Peyer's patch (tissue), 4 donors: Measurements from ENCODE around the gene LRRC8A.

Source experiments
- CTCF ChIP-seq, 6 experiments: fragments of 450-650 bp in 4 of 6; fragments of 200-600 bp in 2 of 6; sonication (generic) in 1 of 6; IDR thresholded peaks; one replicate each; pipeline ENCODE4 v1.5.1; 2017 to 2019; ENCODE audit warnings: antibody characterized with exemption in 6 of 6, mild to moderate bottlenecking in 3 of 6, moderate library complexity in 1 of 6
- POLR2A ChIP-seq, 2 donors: fragments of 450-650 bp; IDR thresholded peaks; one replicate each; pipeline ENCODE4 v1.5.1; 2017; ENCODE audit warnings: antibody characterized with exemption in 2 of 2, mild to moderate bottlenecking in 2 of 2, moderate library complexity in 2 of 2

GRCh38 chr9:128877852-128878251 lies 4.1 kb upstream of the LRRC8A start:
- TF ChIP-seq CTCF (IDR thresholded peaks at IDR 0.05): peak in 1 of 6 experiments; percentile 8
- TF ChIP-seq POLR2A (IDR thresholded peaks at IDR 0.05): no peak
